Jurkat, Clone E6-1 (cell line): ENCODE data around the gene CRNKL1.
"Not testable (repeated sequence)": the region's sequence is repeated elsewhere in the genome, so short reads cannot be mapped to it uniquely, and the experiment has no call there.

Source experiments
- DNase-seq: peaks from one replicate; pipeline ENCODE4 v3.0.0-alpha.2; 2011; ENCODE audit warnings: low read depth, low spot score
- H3K4me3 ChIP-seq: 2 replicates; pipeline ENCODE4 v1.5.1; 2011; ENCODE audit warnings: mild to moderate bottlenecking, low read length, control low read depth, moderate library complexity

The CRNKL1 gene

DNA sequence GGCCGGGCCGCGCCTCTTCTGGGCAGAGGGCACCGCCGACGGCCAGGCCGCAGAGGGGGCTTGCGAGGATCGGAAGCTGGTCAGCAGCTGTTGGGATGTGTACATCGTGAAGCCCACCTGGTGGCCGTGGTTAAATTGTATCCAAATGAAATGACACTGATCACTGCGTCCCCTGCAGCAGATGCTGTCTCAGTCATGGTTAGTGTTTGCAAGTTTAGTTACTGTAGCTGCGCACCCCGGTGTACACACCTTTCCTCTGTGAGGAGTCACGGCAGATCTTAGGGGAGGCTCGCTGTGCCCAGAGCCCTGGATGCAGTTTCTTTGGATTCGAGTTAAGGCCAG, 34.5 kb downstream of the CRNKL1 start:
- H3K4me3 ChIP-seq, result peak overlapping the region; percentile 85
- DNase-seq, result no peak

DNA sequence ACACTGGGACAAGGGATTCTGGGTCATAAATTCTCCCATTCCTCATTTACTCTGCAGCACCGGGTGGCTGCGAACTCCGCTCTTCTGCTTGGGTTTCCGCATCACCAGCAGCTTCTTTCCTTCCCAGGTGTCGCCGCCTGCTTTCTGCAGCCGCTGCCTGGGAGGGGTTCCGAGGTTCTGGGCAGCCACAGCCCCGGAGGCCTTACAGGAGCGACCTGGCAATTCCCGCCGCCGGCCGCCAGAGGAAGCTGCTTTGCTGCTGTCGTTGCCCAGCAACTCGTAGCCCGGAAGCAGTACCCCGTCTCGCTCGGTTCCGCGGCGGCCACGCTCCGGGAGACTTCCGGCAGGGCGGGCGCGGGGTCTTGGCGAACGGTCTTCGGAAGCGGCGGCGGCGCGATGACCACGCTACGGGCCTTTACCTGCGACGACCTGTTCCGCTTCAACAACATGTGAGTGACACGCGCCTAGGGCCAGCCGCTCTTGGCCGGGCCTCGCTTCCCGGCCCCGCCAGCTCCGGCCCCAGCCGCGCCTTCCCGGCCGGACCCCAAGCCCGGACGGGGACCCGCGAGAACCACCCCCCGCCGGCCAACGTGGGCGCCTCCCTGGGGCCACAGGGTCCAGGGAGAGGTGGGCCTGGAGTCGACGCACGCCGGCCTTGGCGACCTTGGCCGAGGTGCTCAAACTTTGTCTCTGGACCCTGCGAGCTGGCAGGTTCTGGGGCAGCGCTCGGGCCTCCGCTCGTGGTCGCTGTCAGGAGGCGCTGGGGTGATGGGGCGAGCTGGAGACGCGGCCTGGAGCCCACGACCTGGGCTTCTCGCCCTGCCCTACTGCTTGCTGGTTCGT, 35.0 kb downstream of the CRNKL1 start, which contains the start of gene NAA20:
TSS of gene NAA20 (plus strand) at position 362 of the 843 bp plus-strand sequence. CDS start at position 397, 35 bp downstream.
- peak within 1 kb of the TSS; percentile 85 for H3K4me3 ChIP-seq
- peak; percentile 81 for DNase-seq

DNA sequence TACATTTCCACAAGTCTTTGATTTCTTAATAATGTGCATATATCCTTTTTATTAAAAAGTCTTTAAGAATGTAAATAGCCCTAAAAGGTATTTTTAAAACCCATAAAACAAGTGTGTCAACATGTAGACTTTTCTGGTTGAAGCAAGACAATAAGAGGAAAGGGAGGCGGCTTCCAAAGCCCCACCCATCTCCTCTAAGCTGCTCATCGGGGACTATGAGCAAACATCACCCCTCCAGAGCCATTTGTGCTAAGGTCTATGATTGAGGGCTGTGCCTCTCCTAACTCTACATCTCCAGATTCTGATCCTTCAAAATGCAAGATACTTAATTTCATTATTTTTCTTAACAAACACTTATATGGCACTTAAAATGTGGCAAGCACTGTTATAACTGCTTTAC, 37.6 kb downstream of the CRNKL1 start:
- peak; percentile 8 for DNase-seq
- no peak overlapping the region for H3K4me3 ChIP-seq

DNA sequence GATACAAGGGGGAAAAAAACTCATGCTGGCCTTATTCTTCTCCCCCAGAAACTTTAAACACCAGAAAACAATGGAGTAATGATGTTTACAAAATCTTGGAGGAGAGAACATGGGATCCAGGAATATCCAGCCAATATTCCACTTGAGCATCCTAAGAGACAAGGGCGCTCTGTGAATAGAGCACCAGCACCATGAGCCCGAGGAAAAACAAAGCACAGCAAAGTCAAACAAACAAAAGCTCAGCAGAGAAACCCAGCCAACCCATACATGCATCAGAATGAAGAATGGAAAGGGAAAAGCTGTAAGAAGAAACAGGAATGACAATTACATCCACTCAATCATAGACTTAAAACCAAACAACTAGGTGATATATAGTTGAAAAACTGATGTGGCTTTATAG, 39.7 kb downstream of the CRNKL1 start:
- DNase-seq, result no peak
- no peak overlapping the region for H3K4me3 ChIP-seq

DNA sequence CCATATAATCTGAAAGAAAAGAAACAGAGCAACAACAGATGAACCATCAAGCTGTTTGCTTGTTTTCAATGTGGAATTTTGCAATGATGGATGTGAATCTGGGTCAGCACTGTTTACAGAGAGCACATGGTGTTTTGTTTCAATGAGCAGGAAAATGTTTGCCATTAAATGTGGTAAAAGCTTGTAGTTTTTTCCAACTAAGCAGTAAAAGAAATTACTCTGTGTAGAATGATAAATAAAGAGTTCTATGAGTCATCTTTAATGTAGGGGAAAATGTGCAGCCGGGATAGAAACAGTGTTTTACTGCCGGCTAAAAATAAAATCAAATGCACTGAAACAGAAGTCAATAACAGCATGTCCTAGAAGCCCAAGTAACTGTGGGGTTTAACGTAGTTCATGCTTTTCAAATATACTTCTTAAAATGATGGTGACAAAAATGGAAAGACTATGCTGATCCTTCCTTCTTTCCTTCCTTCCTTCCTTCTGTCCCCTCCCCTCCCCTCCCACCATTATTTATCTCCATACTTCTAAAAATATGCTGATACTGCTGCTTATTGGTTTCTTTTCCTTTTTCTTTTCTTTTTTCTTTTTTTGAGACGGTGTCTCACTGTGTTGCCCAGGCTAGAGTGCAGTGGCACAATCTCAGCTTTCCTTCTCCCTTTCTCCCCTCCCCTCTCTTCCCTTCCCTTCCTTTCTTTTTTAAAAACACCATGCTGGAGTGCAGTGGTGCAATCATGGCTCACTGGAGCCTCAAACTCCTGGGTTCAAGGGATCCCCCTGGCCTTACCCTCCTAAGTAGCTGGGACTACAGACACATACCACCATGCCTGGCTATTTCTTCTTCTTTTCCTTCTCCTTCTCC, 41.4 kb downstream of the CRNKL1 start:
- no peak overlapping the region for H3K4me3 ChIP-seq
- no peak for DNase-seq

DNA sequence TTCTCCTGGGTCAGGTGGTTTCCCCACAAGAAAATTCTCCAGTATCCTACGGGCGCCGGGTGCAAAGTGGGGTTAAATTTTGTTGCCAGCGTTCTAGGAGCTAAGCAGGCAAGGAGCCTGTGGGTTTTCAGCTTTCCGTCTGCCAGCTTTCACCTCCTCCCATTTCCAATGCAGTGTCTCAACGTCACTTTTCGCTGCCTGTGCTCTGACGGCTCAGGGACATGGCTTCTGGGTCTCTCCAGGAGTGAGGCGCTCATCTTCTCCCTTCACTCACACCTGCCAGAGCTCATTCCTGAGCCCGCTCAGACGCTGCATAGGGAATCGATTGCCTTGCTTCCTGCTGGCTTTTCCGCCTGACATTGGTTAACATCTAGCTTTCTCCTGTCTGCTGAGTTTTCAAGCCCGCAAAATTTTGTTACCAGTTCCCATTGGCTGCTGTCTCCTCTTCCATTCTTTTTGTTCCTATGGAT, 42.4 kb downstream of the CRNKL1 start:
- no peak for DNase-seq
- no peak overlapping the region for H3K4me3 ChIP-seq

DNA sequence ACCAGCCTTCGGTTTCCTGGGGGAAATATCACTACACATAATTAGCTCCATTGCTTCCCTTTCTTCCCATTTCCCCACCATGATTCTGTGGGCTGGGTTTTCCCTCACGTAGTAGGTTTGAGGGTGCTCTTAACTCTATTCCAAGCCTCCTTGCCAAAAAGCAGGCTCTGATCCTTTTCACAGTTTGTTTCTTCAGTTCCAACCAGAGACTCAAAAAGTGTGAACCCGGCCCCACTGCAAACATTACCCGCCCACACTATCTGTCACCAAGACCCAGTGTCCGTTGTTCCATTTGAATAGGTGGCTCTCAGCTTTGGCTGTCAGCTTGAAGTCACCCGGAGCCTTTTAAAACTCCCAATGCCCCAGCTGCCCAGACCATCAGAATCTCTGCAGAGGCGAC, 46.9 kb downstream of the CRNKL1 start:
- no peak for DNase-seq
- H3K4me3 ChIP-seq, result no peak overlapping the region

DNA sequence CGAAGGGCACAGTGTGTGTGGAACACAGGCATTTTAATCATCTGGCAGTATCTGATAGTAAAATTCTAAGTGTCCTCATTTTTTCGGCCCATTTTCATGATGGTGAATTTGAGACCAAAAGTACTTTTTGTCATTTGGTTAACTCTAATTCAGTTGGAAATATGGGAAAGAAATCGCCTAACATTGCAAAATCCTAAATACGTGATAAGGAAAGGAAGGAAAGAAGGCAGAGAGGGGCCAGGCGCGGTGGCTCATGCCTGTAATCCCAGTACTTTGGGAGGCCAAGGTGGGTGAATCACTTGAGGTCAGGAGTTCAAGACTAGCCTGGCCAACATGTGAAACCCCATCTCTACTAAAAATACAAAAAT, 48.3 kb downstream of the CRNKL1 start:
- H3K4me3 ChIP-seq, DNase-seq: not testable (repeated sequence)

DNA sequence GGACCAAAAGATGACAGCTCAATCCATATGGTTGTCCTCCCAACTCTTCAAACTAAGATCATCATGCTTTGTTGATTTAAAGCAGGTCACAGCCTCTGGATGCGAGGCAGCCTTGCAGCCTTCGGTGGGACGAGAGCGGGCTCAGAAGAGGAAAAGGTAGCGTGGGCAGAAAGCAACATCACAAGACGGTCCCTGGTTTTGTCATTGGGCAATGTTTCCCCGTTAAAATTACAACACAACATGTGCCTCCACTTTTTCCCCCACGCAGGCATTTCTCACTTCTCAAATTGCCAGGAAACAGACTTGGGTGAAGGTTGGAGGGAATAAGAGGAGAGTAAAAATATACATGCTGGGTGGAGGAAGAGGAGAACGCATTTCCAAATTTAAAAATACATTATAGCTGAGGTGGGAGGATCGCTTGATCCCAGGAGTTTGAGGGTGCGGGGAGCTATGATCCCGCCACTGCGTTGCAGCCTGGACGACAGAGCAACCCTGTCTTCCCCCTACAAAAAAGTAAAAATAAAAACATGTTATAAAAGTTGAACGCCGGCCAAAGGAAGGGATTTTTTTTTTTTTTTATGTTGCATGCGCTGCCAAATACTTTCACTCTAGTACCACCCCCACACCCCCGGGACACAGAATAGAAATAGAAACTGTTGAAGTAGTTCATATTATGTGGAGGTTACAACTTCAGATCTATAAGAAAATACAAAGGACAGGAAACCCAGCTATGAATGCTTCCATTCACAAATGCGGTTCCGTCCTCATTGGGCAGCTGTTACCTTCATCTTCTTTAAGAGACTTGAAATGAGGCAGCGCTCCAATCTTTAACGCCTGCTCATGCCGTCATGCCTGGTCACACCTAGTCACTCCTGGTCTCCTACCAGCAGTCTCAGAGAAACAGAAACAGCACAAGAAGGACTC, 49.0 kb downstream of the CRNKL1 start:
- no peak for DNase-seq
- no peak overlapping the region for H3K4me3 ChIP-seq

DNA sequence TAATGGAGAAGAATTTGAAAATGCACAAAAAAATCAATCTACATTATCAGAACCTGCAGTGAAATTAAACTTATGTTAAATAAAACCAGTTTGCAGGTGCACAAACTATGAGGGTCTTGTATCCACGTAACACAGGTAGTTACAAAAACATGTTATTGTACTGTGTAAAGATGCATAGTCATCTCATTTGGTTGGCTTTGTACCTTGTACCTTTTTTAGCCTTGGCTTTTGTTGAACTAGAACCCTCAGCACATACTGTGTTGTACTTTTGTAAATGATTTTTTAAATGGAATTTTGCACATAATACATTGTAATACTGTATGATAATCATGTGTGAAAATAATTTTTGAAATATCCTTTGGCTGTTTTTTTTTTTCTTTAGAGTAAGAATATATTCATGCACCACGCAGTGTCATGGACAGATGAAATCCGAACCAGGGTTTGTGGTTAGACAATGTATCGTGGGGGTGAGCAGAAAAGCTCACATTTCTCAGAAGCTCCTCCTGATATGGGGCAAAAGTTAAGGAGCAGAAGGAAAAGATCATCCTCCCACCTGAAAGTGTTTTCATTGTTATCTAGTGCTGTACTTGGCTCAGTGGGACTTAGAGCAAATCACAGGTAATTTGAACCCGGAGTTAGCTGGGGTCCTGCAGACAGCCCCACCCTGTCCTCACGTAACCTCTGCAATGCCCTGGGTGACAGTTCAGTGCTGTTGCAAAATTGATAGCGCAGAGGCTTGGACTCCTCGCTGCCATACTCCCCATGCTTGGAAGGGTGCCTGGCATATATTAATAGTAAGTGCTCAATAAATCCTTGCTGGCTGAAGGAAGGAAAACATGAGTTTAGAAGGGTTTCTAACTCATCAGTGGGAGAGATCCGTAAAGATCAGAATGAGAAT, 49.9 kb downstream of the CRNKL1 start:
- no peak for DNase-seq
- no peak overlapping the region for H3K4me3 ChIP-seq

DNA sequence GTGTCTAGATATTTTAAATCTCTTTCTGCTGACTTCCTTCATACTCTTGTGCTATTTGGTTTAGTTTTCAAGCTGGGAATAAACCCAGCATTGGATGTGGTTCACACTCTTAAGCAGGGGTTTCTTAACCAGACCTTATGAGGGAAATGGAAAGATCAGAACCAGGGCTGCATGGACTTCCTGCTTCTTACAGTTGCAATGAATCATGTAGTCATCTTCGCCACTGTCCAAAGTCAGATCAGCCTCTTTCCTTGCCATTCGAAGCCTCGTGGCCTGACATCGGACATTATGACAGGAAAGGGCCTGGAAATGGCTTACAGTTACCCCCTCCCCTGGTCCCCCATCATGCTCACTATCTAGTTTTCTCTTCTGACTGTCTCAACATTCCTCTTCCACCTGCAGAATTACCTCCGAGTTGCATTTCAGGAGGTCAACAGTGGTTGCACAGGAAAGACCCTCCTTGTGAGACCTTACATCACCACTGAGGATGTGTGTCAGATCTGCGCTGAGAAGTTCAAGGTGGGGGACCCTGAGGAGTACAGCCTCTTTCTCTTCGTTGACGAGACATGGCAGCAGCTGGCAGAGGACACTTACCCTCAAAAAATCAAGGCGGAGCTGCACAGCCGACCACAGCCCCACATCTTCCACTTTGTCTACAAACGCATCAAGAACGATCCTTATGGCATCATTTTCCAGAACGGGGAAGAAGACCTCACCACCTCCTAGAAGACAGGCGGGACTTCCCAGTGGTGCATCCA, 51.9 kb downstream of the CRNKL1 start:
- DNase-seq, result no peak
- no peak overlapping the region for H3K4me3 ChIP-seq

DNA sequence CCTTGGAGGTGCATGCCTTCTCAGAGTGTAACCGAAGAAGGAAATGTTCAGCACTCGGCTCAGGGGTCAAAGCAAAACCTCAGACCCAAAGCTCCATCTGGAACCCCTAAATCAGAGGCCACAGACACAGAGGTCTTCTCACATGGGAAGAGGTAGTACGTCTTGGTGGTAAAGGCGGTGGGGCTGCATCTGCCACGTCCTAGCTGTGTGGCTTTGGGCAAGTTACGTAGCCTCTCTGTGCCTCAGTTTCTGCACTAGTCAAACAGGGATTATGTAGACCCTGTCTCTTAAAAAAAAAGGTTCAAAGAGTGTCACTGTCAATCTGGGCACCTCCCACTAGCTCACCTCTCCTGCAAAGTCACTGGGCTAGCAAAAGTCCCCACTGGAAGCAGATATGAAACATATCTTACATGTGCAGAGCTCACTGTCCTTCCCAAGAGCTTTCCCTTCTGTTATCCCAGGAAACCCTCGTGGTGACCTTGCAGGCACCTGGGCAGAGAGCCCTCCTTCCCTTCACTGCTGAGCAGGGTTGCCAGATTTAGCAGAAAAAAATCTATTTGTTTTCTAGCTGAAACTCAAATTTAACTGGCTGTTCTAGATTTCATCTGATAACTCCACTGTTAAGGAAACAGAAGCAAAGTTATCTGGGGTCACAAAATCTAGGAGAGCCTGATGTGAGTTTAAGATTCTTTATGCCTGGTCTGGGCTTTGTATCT, 53.1 kb downstream of the CRNKL1 start:
- H3K4me3 ChIP-seq, result no peak overlapping the region
- DNase-seq, result no peak

DNA sequence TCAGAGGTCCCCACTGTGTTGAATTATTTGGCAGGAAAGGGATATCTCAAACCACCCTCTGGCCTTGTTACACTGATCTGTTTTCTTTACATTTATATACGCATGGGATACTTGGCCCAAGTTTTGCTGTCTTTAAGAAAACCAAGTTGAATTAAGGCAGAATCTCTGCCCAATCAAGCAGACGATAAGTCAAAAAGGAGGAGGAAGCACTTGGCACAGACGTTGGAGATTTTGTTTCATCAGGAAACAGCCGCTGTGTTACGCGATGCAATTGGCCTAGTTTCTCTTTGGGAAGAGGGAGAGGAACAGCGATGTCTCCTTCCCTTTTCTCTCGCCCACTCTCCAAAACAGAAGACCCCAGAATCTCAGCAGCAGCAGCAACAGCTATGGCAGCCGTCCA, 55.3 kb downstream of the CRNKL1 start:
- H3K4me3 ChIP-seq, result no peak overlapping the region
- DNase-seq, result no peak

DNA sequence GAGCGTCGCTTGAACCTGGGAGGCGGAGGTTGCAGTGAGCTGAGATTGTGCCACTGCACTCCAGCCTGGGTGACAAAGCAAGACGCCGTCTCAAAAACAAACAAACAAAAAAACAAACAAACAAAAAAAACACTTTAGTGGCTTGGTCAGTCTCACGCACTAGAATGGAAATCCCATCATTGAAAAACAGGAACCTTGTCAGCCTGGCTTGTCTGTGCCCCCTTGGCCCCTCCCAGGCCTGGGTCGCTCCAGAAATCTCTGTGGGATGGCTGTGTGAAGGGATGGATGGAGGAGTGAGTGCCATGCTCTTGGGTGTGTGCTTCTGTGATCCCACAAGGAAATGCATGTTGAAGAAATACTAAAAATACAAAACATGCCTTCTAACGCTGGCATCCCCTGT, 56.0 kb downstream of the CRNKL1 start:
- no peak overlapping the region for H3K4me3 ChIP-seq
- DNase-seq, result no peak

DNA sequence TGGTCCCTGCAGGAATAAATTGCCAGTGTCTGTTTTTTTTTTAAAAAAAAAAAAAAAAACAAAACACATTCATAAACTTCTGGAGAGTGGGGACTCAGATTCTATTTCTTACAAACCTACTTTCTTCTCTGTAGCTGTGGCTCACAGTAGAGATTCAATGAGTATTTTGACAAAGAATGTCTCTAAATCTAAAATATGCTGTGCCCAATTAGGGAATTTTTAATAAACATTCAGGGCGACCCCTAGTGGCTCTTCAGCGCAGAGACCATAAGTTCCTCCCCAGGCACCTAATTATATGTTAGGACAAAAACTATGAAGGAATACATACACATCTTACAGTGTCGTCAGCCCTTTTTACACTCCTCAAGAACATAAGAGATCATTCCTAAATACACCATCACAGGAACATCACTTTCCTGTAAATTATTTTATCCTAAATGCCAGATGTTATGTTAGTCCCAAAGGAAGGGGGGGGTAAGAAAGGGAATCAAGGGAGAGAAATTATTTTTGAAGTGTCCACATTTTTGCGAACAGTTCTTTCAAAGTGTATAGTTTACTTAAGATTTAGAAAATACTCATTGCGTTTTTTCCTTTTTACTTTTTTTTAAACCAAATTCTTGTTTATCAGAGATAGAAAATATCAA, 56.9 kb downstream of the CRNKL1 start:
- DNase-seq, result peak; percentile 35
- H3K4me3 ChIP-seq, result no peak overlapping the region

DNA sequence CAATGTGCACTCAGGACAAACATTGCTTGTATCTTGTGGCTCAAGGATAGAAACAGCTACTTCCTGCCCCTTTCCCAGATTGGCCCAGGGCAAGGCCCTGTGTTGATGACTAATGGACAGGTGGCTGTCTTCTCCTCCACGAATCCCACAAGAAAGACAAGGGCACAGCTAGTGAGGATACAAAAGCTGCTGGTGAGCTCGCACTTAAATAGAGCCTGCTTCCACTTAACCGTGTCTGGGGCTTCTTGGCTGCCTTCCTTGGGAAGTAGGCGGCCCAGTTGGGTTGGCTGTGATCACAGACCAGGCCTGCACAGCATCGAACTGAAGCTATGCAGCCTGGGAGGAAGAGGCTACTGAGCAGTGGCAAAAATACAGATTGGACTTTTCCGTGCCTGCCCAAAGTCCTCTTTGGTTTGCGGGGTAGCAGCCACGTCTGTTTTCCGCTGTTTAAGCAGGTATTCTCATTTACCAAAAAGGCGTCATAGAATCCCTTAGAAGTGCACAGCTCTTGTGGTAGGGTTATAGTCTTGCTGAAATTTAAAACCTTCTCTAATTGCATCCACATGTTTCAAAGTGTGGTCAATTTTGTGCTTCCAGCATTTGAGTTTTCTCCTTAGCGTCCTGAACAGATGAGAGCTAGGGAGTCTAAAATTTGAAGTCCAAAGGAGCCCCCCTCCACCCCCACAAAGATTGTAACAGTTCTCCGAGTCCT, 58.2 kb downstream of the CRNKL1 start:
- DNase-seq, result no peak
- H3K4me3 ChIP-seq, result no peak overlapping the region
